Tibial nerve (tissue), 4 donors: Measurements from ENCODE around the gene SIAH3. TPM values are rescaled to one million over a fixed set of nuclear protein-coding genes. Genes with fewer than 3 reads are reported as not detected.

Experiments
- DNase-seq, 2 donors: peaks; one replicate each; pipeline ENCODE4 v3.0.0-alpha.2; 2019; ENCODE audit warnings: low spot score in 2 of 2
- H3K27ac ChIP-seq, 4 donors: fragments of 200-600 bp; sonication (generic) in 3 of 4; one replicate each; pipeline ENCODE4 v1.5.1; 2017 to 2019; ENCODE audit warnings: mild to moderate bottlenecking in 1 of 4
- H3K27me3 ChIP-seq, 2 donors: fragments of 200-600 bp; sonication (generic) in 1 of 2; one replicate each; pipeline versions ENCODE4 v1.5.1 to v1.6.0; 2017 to 2019
- H3K36me3 ChIP-seq, 3 donors: fragments of 200-600 bp; sonication (generic); one replicate each; pipeline ENCODE4 v1.5.1; 2018 to 2019
- H3K4me1 ChIP-seq, 4 donors: fragments of 200-600 bp; sonication (generic) in 3 of 4; one replicate each; pipeline ENCODE4 v1.5.1; 2017 to 2019
- H3K4me3 ChIP-seq, 4 donors: fragments of 200-600 bp; sonication (generic) in 3 of 4; one replicate each; pipeline ENCODE4 v1.5.1; 2017 to 2019; ENCODE audit warnings: mild to moderate bottlenecking in 1 of 4, moderate library complexity in 1 of 4
- H3K9me3 ChIP-seq, 4 donors: fragments of 200-600 bp; sonication (generic) in 3 of 4; one replicate each; pipeline ENCODE4 v1.5.1; 2017 to 2019
- EP300 ChIP-seq, 2 donors: sonication (generic); formaldehyde crosslinking; IDR thresholded peaks; one replicate each; pipeline ENCODE4 v1.6.1; 2017; ENCODE audit warnings: antibody characterized with exemption in 2 of 2, mild to moderate bottlenecking in 1 of 2
- POLR2A ChIP-seq, 2 donors: fragments of 450-650 bp; IDR thresholded peaks; one replicate each; pipeline ENCODE4 v1.6.1; 2017; ENCODE audit warnings: antibody characterized with exemption in 2 of 2, mild to moderate bottlenecking in 2 of 2, moderate library complexity in 2 of 2
- WGBS, 2 donors: methylation state at CpG; one replicate each; pipeline ENCODE4 v1.1.5; 2018; 5-methylcytosine and 5-hydroxymethylcytosine counted together
- total RNA-seq, 4 donors: library from RNA; depleted of rRNA; stranded (reverse); fragments of >200 nt; gene quantifications; one replicate each; pipeline ENCODE4 v1.1.0, GENCODE V29; 2016
- TF ChIP-seq, protein P1 (sequence below), 5 experiments: fragments of 200-600 bp in 3 of 5; fragments of 450-650 bp in 2 of 5; sonication (generic) in 3 of 5; IDR thresholded peaks; one replicate each; pipeline ENCODE4 v1.5.1; 2016 to 2019; ENCODE audit warnings: antibody characterized with exemption in 5 of 5, mild to moderate bottlenecking in 3 of 5, moderate library complexity in 2 of 5

The SIAH3 gene
- total RNA-seq, 4 donors from 2014 or later = not detected

DNA sequence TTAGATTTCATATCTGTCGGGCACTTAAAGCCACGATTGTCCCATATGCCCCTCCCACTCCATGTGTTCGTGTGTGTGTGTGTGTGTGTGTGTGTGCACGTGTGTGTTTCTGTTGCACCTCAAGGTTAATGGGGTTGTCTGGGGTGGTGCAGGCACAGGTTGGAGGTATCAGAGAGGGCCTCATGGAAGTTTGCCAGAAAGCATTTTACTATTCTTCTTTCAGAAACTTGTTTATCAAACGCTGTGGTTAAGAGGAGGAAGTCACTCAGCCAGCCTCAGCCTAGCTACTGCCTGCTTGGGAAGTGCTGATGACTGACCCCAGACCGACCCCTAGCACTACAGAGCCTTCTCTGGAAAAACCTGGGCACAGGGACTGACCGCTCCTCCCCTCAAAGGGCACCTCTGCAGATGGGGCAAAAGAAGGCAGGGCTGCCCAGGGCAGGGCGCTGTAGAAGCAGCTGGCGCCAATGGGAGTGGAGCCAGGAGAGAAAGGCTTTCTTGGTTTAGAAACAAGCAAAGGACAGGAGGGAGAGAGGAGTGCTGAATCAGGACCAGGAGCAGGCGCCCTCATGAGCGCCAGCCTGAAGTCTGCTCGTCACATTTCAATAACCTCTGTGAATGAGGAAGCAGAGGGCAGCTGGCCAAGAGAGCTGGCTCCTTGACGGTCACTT is 3.9 kb downstream of the SIAH3 start:
- WGBS, 2 donors = 33 to 40% methylated on average over 13 of the region's 13 CpGs
- TF ChIP-seq EP300 (IDR thresholded peaks at IDR 0.05) = no peak
- no peak for TF ChIP-seq POLR2A (IDR thresholded peaks at IDR 0.05)
- TF ChIP-seq, protein P1, sequence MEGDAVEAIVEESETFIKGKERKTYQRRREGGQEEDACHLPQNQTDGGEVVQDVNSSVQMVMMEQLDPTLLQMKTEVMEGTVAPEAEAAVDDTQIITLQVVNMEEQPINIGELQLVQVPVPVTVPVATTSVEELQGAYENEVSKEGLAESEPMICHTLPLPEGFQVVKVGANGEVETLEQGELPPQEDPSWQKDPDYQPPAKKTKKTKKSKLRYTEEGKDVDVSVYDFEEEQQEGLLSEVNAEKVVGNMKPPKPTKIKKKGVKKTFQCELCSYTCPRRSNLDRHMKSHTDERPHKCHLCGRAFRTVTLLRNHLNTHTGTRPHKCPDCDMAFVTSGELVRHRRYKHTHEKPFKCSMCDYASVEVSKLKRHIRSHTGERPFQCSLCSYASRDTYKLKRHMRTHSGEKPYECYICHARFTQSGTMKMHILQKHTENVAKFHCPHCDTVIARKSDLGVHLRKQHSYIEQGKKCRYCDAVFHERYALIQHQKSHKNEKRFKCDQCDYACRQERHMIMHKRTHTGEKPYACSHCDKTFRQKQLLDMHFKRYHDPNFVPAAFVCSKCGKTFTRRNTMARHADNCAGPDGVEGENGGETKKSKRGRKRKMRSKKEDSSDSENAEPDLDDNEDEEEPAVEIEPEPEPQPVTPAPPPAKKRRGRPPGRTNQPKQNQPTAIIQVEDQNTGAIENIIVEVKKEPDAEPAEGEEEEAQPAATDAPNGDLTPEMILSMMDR (IDR thresholded peaks at IDR 0.05) = no peak

GRCh38 chr13:45846681-45847080 is 4.9 kb downstream of the SIAH3 start:
- Histone ChIP-seq H3K4me1 (peaks cover 0 to 18% (median 5%) of the 10 kb centered on the region in 4 donors), H3K36me3 (no peaks in the 10 kb centered on the region), H3K27ac (no peak overlapping the region), H3K9me3 (no peaks in the 10 kb centered on the region), H3K4me3 (no peak overlapping the region), H3K27me3 (peaks cover 0 to 51% of the 10 kb centered on the region in 2 donors)
- 74 to 79% methylated on average over 8 of the region's 8 CpGs for WGBS, 2 donors
- DNase-seq = no peak
- TF ChIP-seq POLR2A (IDR thresholded peaks at IDR 0.05) (no peak), EP300 (IDR thresholded peaks at IDR 0.05) (no peak)
- TF ChIP-seq, protein P1 (IDR thresholded peaks at IDR 0.05) = no peak

More for the DNA sequence above, 3.9 kb downstream of the SIAH3 start:
- H3K9me3 ChIP-seq = no peaks in the 10 kb centered on the region
- H3K27me3 ChIP-seq = peaks cover 0 to 61% of the 10 kb centered on the region in 2 donors
- H3K36me3 ChIP-seq = no peaks in the 10 kb centered on the region
- no peak overlapping the region for H3K4me3 ChIP-seq
- peaks cover 0 to 22% (median 5%) of the 10 kb centered on the region in 4 donors for H3K4me1 ChIP-seq
- H3K27ac ChIP-seq = peak overlapping the region in 1 of 4 donors; percentile 16
- peak in 1 of 2 donors; percentile 19 for DNase-seq

GRCh38 chr13:45838171-45838745 is 13.3 kb downstream of the SIAH3 start:
- WGBS, 2 donors = 45 to 56% methylated on average over 12 of the region's 12 CpGs
- DNase-seq = no peak
- TF ChIP-seq POLR2A (IDR thresholded peaks at IDR 0.05) (no peak), EP300 (IDR thresholded peaks at IDR 0.05) (no peak)
- TF ChIP-seq, protein P1 (IDR thresholded peaks at IDR 0.05) = no peak
- no peaks in the 10 kb centered on the region for H3K9me3 ChIP-seq
- H3K27me3 ChIP-seq = no peaks in the 10 kb centered on the region
- H3K36me3 ChIP-seq = no peaks in the 10 kb centered on the region
- H3K27ac ChIP-seq = no peak overlapping the region
- no peak overlapping the region for H3K4me3 ChIP-seq
- peaks cover 0 to 14% (median 0%) of the 10 kb centered on the region in 4 donors for H3K4me1 ChIP-seq

GRCh38 chr13:45837111-45837510 is 14.4 kb downstream of the SIAH3 start:
- Histone ChIP-seq H3K27ac (no peak overlapping the region), H3K9me3 (no peaks in the 10 kb centered on the region), H3K4me1 (peaks cover 0 to 14% (median 0%) of the 10 kb centered on the region in 4 donors), H3K27me3 (no peaks in the 10 kb centered on the region), H3K36me3 (no peaks in the 10 kb centered on the region), H3K4me3 (no peak overlapping the region)
- no peak for DNase-seq
- TF ChIP-seq, protein P1 (IDR thresholded peaks at IDR 0.05) = no peak
- 40 to 53% methylated on average over 1 of the region's 1 CpG for WGBS, 2 donors

DNA sequence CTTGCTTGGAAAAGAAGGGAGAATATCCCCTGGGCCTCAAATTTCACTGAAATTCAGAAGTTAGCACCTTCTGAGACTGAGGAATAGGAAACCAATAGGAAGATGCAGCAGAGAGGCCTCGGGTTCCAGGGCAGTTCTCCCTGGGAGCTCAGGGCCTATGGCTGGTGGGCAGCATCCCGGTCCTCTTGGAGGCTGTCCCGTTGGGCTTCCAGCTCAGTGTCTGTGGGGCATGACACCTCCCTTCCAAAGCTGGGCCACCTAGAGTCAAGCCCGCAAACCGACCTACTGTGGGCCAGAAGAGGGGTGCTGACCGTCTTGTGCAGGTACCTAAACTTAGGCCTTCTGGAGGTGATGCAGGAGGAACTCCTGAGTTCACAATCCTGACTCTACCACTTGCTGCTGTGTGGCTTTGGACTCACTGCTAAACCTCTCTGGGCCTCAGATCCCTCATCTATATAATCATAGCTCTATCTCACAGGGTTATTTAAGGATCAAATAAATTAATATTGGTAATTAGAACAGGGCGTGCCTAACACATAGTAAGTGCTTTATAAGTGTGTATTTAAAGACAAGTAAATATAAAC is 17.1 kb downstream of the SIAH3 start:
- H3K36me3 ChIP-seq = no peaks in the 10 kb centered on the region
- no peak overlapping the region for H3K4me3 ChIP-seq
- no peak overlapping the region for H3K27ac ChIP-seq
- TF ChIP-seq POLR2A (IDR thresholded peaks at IDR 0.05) = no peak
- TF ChIP-seq, protein P1 (IDR thresholded peaks at IDR 0.05) = no peak
- no peak for TF ChIP-seq EP300 (IDR thresholded peaks at IDR 0.05)
- no peak for DNase-seq
- H3K9me3 ChIP-seq = no peaks in the 10 kb centered on the region
- H3K4me1 ChIP-seq = peaks cover 0 to 14% (median 0%) of the 10 kb centered on the region in 4 donors
- WGBS, 2 donors = 62 to 72% methylated on average over 2 to 6 of the region's 7 CpGs
- no peaks in the 10 kb centered on the region for H3K27me3 ChIP-seq
